Caco-2 (cell line): ENCODE results near the gene LRRC1. TPM values are rescaled to one million over a fixed set of nuclear protein-coding genes. Genes with fewer than 3 reads are reported as not detected.

ENCODE experiments used
- BruUV-seq: library from RNA; stranded (reverse); fragments of 400-500 nt; replicated peaks from 2 replicates; lab custom pipeline; 2021; lab: Mats Ljungman, UMichigan
- CTCF ChIA-PET: fragments of 300-600 bp; sonication (Branson Sonifier 250); formaldehyde crosslinking; loops from one replicate; lab custom pipeline; 2022; ENCODE audit warnings: antibody characterized with exemption; lab: Charles Lee
- POLR2A ChIA-PET: fragments of 300-600 bp; sonication (Branson Sonifier 250); formaldehyde crosslinking; loops from one replicate; lab custom pipeline; 2022; ENCODE audit warnings: antibody characterized with exemption; lab: Charles Lee
- DNase-seq, 2 experiments: peaks; one replicate each; pipeline versions ENCODE4 v3.0.0 to v3.0.0-alpha.2; 2020 to 2022
- H3K27me3 ChIP-seq: replicated peaks from 2 replicates; pipeline ENCODE4 v1.6.0; 2011; ENCODE audit warnings: low read length; ENCODE audit not compliant: control insufficient read depth, insufficient read depth
- H3K36me3 ChIP-seq: 2 replicates; pipeline ENCODE4 v1.5.1; 2011; ENCODE audit warnings: low read length; ENCODE audit not compliant: control insufficient read depth, insufficient read depth
- H3K4me1 ChIP-seq: fragments of 250-450 bp; sonication (Bioruptor Pico); 2 replicates; pipeline ENCODE4 v1.5.1; 2020; ENCODE audit warnings: mild to moderate bottlenecking
- H3K4me3 ChIP-seq: 2 replicates; pipeline ENCODE4 v1.5.1; 2011; ENCODE audit warnings: low read depth, mild to moderate bottlenecking, control low read depth, low read length
- H3K9me3 ChIP-seq: fragments of 250-450 bp; sonication (Bioruptor Pico); 2 replicates; pipeline ENCODE4 v1.5.1; 2020; ENCODE audit warnings: mild to moderate bottlenecking, moderate library complexity
- H3K27ac Mint-ChIP-seq: one replicate; pipeline ENCODE4 v1.8.0; 2022; ENCODE audit warnings: mixed read lengths; ENCODE audit not compliant: unreplicated experiment
- H3K27me3 Mint-ChIP-seq: one replicate; pipeline ENCODE4 v1.8.0; 2022; ENCODE audit warnings: mixed read lengths; ENCODE audit not compliant: insufficient read depth, unreplicated experiment
- H3K36me3 Mint-ChIP-seq: one replicate; pipeline ENCODE4 v1.8.0; 2022; ENCODE audit warnings: mild to moderate bottlenecking, mixed read lengths; ENCODE audit not compliant: insufficient read depth, unreplicated experiment
- H3K4me1 Mint-ChIP-seq: one replicate; pipeline ENCODE4 v1.8.0; 2022; ENCODE audit warnings: low read depth, mixed read lengths; ENCODE audit not compliant: unreplicated experiment
- H3K4me3 Mint-ChIP-seq: one replicate; pipeline ENCODE4 v1.8.0; 2022; ENCODE audit warnings: mild to moderate bottlenecking, moderate library complexity, mixed read lengths; ENCODE audit not compliant: unreplicated experiment
- H3K9me3 Mint-ChIP-seq: one replicate; pipeline ENCODE4 v1.8.0; 2022; ENCODE audit warnings: mixed read lengths; ENCODE audit not compliant: unreplicated experiment
- intact Hi-C: fragments of 100-400 bp; cut with micrococcal nuclease; formaldehyde crosslinking; loops from one replicate; pipeline ENCODE4 v1.10.0; 2022; ENCODE audit not compliant: unreplicated experiment
- total RNA-seq: library from RNA; stranded (reverse); gene quantifications from 2 replicates; pipeline ENCODE4 v1.2.3, GENCODE V29; 2022
- TF ChIP-seq, protein P1 (sequence below), 2 experiments: fragments of 200-600 bp in 1 of 2; IDR thresholded peaks; 1 replicate in 1 of 2; 2 replicates in 1 of 2; pipeline versions ENCODE4 v1.5.1 to v1.8.0; 2011 to 2022; ENCODE audit warnings: antibody characterized with exemption in 1 of 2, control low read depth in 1 of 2, inconsistent platforms in 1 of 2, low read depth in 1 of 2, low read length in 1 of 2, mild to moderate bottlenecking in 1 of 2, moderate library complexity in 1 of 2; ENCODE audit not compliant: insufficient read depth in 1 of 2, severe bottlenecking in 1 of 2, unreplicated experiment in 1 of 2

The LRRC1 gene
- total RNA-seq, 1 experiment from 2014 or later = 60.8 TPM

DNA sequence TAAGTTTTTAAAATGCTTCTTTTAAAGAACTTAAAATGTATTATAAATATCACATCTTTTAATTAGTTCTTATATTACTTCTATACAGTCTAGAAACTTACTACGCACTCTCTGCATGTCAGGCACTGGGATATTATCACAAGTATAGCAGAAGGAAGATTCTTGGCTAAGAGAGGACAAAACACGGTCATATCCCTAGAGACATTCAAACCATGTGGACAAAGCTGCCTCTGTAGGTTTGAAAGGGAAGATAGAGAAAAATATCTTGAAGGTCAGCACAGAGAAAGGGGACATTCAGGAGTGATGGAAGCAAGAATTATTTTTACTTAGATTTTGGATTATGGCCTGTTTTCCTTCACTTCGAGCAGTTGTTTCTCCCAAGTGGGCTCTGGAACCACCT, 64.1 kb downstream of the LRRC1 start:
- Histone ChIP-seq H3K9me3 (no peaks in the 10 kb centered on the region), H3K4me1 (peaks cover 54% of the 10 kb centered on the region), H3K4me3 (no peak overlapping the region), H3K27me3 (no peaks in the 10 kb centered on the region), H3K36me3 (no peaks in the 10 kb centered on the region)
- Mint-ChIP-seq H3K27me3 (no peaks in the 10 kb centered on the region), H3K4me3 (no peak overlapping the region), H3K9me3 (peaks cover 6% of the 10 kb centered on the region), H3K36me3 (peaks cover 16% of the 10 kb centered on the region), H3K27ac (no peak overlapping the region), H3K4me1 (peaks cover 42% of the 10 kb centered on the region)
- ChIA-PET CTCF (no interaction called here), POLR2A (no interaction called here)
- intact Hi-C loops = loop anchor here (5.0 kb wide), 1 partner anchor 98 kb away; no protein-coding TSS in a partner anchor
- BruUV-seq = no TSS peak
- no peak for DNase-seq
- TF ChIP-seq, protein P1, sequence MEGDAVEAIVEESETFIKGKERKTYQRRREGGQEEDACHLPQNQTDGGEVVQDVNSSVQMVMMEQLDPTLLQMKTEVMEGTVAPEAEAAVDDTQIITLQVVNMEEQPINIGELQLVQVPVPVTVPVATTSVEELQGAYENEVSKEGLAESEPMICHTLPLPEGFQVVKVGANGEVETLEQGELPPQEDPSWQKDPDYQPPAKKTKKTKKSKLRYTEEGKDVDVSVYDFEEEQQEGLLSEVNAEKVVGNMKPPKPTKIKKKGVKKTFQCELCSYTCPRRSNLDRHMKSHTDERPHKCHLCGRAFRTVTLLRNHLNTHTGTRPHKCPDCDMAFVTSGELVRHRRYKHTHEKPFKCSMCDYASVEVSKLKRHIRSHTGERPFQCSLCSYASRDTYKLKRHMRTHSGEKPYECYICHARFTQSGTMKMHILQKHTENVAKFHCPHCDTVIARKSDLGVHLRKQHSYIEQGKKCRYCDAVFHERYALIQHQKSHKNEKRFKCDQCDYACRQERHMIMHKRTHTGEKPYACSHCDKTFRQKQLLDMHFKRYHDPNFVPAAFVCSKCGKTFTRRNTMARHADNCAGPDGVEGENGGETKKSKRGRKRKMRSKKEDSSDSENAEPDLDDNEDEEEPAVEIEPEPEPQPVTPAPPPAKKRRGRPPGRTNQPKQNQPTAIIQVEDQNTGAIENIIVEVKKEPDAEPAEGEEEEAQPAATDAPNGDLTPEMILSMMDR (IDR thresholded peaks at IDR 0.05; ENCODE audit: insufficient read depth in 1 of 2, low read depth in 1 of 2, low read length in 1 of 2, severe bottlenecking in 1 of 2, unreplicated experiment in 1 of 2) = no peak

DNA sequence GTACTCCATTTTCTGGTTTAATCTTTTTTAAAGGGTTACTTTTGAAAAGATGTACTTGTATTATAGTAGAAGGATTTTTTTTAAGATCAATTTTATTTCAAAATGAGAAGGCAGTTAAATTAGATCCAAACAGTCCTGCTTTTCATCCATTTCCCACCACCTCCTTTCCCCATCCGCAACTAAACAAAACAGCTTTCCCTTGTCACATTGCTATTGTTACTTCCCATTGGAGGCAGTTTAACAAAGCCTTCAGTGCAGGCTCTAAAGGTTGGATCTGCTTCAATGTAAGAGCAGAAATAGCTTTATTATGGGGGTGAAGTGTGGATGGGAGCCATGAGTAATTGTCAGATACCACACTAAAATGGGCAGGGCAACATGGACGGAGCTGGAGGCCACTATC, 65.7 kb downstream of the LRRC1 start:
- Mint-ChIP-seq H3K27me3 (no peaks in the 10 kb centered on the region), H3K4me1 (peaks cover 40% of the 10 kb centered on the region), H3K36me3 (peaks cover 14% of the 10 kb centered on the region), H3K4me3 (no peak overlapping the region), H3K9me3 (peaks cover 13% of the 10 kb centered on the region), H3K27ac (no peak overlapping the region)
- BruUV-seq = no TSS peak
- H3K4me1 ChIP-seq = peaks cover 38% of the 10 kb centered on the region
- no peak overlapping the region for H3K4me3 ChIP-seq
- intact Hi-C loops = no loop called here
- DNase-seq = no peak
- POLR2A ChIA-PET = no interaction called here
- H3K9me3 ChIP-seq = no peaks in the 10 kb centered on the region
- no peaks in the 10 kb centered on the region for H3K36me3 ChIP-seq
- CTCF ChIA-PET = no interaction called here
- TF ChIP-seq, protein P1 (IDR thresholded peaks at IDR 0.05; ENCODE audit: insufficient read depth in 1 of 2, low read depth in 1 of 2, low read length in 1 of 2, severe bottlenecking in 1 of 2, unreplicated experiment in 1 of 2) = no peak
- no peaks in the 10 kb centered on the region for H3K27me3 ChIP-seq

DNA sequence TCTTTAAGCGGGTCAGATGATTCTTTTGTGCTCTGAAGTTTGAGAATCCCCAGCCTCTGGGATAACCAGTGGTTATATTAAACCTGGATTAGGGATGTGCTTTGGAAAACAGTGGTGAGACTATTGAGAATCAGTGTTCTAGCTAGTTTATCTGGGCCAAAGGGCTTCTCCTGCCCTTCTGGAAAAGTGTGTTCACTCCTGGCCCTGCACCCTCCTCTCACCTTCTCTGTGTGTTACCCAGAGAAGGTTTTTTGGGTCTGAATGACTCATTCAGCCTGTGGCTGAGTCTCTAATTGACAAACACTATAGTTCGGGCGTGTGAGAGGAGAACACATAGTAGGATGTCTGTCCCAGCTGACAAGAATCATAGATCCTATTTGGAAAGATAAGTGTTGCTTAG, 66.7 kb downstream of the LRRC1 start:
- Mint-ChIP-seq H3K27ac (no peak overlapping the region), H3K4me3 (no peak overlapping the region), H3K9me3 (peaks cover 13% of the 10 kb centered on the region), H3K27me3 (no peaks in the 10 kb centered on the region), H3K4me1 (peaks cover 33% of the 10 kb centered on the region), H3K36me3 (peaks cover 14% of the 10 kb centered on the region)
- intact Hi-C loops = no loop called here
- ChIA-PET POLR2A (no interaction called here), CTCF (no interaction called here)
- Histone ChIP-seq H3K4me1 (peaks cover 28% of the 10 kb centered on the region), H3K36me3 (no peaks in the 10 kb centered on the region), H3K27me3 (no peaks in the 10 kb centered on the region), H3K4me3 (no peak overlapping the region), H3K9me3 (no peaks in the 10 kb centered on the region)
- TF ChIP-seq, protein P1 (IDR thresholded peaks at IDR 0.05; ENCODE audit: insufficient read depth in 1 of 2, low read depth in 1 of 2, low read length in 1 of 2, severe bottlenecking in 1 of 2, unreplicated experiment in 1 of 2) = no peak
- DNase-seq = no peak
- BruUV-seq = no TSS peak
